ENCODE measurements around the gene RAB27A.
"Not testable (repeated sequence)": the region's sequence is repeated elsewhere in the genome, so short reads cannot be mapped to it uniquely, and the experiment has no call there.

The RAB27A gene

DNA sequence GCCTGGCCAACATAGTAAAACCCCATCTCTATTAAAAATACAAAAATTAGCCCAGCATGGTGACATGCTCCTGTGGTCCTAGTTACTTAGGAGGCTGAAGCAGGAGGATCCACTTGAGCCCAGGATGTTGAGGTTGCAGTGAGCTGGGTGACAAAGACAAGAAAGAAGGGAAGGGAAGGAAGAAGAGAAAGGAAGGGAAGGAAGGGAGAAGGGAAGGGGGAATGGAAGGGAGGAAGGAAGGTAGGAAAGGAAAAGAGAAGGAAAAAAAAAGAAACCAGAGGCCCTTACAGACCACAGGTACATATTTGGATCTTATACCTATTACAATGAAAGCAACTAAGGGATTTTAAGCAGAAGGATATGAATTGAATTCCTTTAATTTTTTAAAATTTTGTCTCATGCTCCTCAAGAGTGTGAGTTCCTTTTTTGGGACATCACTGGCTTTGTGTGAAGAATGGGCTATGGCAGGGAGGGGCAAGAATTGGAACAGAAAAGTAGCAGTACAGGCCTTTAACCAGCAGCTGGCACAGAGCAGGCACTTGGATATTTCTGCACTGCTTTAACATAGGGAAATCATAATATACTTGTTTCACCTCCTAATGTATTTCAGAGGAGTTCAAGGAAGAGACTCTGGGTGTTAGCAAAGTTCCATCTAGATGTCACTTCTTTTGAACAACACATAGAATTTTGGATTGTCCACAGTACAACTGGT, 7.9 kb downstream of the RAB27A start:
- DNase-seq, result no peak

DNA sequence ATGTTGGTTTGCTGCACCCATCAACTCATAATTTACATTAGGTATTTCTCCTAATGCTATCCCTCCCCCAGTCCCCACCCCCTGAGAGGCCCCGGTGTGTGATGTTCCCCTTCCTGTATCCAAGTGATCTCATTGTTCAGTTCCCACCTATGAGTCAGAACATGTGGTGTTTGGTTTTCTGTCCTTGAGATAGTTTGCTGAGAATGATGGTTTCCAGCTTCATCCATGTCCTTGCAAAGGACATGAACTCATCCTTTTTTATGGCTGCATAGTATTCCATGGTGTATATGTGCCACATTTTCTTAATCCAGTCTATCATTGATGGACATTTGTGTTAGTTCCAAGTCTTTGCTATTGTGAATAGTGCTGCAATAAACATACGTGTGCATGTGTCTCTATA, 9.0 kb downstream of the RAB27A start:
- DNase-seq, result not testable (repeated sequence)

DNA sequence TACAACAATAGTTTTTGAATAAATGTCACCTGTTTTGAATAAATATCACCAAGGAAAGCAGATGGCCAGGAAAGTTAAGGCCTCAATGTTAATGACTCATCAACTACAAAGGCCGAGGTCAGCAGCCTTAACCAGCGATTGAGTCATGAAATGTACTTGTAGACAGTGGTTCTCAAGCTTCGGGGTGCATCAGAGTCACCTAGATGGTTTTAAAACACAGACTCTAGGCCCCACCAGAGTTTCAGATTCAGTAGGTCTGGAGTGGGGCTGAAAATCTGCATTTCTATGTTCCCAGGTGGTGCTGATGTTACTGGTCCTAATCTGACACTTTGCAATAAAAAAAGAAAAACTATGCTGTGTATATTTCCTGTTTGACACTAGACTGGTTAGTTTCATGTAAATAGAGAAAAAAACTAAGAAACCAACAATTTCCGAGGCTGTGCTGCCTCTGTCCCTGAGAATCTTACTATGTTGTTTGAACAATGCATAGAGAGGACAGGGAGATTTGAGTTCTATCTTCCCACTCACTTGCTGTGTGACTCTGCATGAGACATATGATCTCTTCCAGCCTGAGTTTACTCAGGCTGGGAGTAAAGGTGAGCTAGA, 9.8 kb downstream of the RAB27A start:
- DNase-seq, result peak; percentile 39

DNA sequence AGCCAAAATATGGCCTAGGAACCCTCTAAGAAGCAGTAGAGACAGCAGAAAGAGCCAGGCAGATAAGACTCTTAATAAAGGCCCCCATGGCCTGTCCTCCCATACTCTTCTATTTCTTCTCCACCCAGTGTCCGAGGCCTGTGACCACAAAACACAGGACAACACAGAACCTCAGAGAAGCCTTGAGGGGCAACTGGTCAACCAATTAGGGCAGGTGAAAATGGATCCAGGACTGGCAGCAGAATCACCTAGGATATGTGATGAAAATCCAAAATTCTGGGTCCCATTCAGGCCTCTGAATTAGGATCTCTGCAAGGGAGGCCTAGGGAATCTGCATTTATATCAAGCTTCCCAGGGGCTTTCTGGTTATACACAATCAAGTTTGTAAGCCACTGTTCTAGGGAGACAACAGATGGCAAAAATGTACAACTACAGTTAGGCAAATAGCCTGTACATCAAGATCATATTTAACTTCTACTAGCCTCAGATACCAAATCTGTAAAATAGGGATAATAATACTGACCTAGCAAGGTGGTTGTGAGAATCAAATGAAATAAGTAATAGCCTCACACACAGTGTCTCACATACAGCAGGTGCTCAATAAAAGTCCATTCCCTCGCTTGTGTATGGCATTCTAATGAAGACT, 10.4 kb downstream of the RAB27A start:
- DNase-seq, result no peak

DNA sequence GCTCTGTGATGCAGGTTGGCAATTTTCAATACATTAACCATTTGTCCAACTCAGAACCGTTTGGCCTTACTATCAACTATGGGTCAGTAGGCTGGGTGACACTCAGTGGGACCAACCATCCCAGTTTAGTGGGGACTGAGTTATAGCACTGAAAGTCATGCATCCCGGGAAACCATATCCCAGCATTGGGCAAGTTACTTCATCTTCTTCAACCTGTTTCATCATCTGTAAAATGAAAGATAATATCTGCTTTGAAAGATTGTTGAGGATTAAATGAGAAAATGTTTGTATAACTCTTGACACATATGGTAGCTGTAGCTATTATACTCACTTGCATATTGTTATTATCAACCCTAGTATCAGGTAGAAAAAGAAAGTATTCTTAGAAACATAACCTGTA, 11.9 kb downstream of the RAB27A start:
- DNase-seq, result no peak

DNA sequence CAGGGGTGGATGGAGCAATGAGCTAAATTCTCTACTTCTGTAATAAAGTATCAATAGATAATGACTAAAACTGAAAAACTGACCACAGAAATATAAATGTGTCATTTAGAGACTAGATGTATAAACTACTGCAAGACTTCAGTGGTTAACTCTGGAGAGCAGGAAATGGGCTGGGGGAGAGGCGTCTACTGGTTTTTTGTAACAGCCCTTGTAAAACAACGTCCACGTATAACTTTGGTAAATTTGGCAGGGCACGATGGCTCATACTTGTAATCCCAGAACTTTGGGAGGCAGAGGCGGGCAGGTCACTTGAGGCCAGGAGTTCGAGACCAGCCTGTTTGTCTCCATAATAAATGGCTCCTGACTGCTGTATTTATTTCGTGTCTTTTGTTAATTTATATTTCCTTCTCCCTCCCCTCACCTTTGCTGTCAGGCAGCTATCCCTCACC, 12.5 kb downstream of the RAB27A start:
- peak; percentile 30 for DNase-seq

DNA sequence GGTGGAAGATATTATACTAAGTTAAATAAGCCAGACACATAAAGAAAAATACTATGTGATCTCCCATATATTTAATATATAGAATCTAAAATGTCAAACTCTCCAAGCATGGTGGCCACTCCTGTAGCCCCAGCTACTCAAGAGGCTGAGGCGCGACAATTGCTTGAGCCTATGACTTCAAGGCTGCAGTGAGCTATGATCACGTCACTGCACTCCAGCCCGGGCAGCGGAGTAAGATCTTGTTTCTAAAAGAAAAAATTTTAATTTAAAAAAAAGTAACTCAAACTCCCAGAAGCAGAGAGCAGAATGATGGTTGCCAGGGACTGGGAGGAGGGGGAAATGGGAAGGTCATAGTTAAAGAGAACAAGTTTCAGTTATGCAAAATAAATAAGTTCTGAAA, 13.3 kb downstream of the RAB27A start:
- DNase-seq, result no peak

DNA sequence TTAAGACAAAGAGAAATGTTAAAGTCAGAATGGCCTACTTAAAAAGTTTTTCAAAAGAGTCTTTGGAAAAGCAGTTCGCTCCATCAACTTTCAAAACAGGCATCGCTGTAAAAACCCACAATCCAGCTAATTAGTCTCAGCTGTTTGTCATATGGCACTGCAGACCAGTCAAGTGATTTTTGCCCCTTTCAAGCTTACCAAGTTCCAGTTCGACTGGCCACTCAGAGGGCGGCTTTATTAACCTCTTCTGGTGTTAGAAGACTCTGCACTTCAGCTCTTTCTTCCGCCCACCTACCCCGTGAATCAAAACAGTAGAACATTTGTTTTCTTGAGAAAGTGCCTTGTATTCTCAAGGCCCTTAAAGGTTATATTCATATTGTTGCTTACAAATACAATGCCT, 19.3 kb downstream of the RAB27A start:
- no peak for DNase-seq

DNA sequence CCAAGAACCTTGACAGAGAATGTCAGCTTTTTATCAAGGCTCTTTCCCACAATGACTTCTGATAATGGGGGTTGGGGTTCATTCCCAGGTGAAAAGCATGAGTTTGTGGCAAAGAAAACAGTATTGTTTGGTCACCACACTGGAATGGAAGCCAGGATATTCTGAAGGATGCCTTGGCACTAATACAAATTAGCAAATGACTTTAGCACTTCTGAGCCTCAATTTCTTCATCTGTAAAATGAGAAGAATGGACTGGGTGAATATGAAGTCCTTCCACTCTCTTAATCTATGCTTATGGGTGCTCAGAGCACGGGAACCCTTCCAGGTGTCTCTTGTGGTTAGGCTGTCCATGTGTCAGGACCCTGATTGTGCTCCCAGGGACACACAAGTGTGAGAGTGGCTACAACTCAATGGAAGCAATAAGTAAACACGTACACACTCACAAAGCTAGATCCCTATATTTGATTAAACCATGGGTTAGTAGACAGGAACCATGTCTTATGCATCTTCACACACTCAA, 21.4 kb downstream of the RAB27A start:
- DNase-seq, result no peak

DNA sequence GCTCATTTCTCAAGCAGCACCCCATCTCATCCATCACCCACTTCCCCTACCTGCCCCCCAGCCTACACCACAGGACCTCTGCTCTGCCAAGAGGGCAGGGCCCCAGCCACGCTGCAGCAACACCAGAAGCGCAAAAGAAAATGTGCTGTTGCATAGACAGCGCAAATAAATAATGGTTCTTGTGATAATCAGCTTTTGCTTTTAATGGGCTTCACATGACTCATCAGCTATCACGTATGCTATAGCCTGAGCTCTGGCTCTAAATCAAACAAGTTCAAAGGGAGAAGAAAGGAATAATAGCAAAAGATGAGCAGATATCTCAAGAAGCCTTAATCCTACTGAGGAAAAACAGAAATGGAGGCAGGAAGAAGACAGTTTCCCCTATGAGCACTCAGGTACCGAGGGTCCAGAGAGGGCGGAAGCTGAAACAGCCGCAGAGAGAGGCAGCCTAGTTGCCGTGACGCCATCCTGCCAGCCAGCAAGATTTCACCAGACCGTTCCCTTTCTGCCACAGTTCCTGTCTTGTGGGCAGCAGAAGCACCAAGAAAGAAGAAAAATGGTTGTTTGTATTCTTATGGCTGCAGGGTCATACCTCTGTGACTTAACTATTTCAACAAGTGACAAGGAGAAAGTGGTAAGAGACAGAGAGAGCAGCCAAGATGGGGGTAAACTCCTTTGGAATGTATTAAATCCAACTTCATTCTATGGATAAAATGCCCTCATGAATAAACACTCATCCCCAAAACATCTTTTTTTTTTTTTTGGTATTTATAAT, 22.0 kb downstream of the RAB27A start:
- DNase-seq, result peak; percentile 58

DNA sequence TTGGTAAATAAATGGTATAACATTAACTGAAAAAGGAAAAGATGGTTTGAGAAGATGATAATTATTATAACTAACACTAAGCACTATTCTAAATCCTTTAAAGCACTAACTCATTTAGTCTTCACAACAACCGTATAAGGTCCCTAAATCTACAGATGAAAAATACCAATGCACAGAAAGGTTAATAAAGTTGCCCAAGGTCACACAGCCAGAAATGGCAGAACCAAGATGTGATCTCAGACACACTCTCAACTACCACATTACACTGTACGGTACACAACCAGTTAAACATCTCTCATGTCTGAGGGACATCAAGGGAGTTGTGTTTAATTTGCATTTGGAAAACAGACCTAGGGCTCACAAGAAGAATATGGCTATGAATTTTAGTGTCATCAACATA, 23.1 kb downstream of the RAB27A start:
- DNase-seq, result no peak

DNA sequence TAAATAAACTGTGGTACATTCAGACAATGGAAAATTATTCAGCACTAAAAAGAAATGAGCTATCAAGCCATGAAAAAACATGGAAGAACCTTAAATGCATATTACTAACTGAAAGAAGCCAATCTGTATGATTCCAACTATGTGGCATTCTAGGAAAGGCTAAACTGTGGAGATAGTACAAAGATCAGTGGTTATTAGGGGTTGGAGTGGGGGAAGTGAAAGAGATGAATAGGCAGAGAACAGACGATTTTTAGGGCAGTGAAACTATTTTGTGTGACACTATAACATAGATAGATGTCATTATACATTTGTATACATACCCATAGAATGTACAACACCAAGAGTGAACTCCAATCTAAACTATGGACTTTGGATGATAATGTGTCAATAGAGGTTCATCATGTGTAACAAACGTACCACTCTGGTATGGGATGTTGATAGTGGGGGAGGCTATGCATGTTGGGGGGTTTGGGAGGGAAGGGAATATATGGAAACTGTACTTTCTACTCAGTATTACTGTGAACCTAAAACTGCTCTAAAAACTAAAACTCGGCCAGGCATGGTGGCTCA, 29.0 kb downstream of the RAB27A start:
- DNase-seq, result no peak

DNA sequence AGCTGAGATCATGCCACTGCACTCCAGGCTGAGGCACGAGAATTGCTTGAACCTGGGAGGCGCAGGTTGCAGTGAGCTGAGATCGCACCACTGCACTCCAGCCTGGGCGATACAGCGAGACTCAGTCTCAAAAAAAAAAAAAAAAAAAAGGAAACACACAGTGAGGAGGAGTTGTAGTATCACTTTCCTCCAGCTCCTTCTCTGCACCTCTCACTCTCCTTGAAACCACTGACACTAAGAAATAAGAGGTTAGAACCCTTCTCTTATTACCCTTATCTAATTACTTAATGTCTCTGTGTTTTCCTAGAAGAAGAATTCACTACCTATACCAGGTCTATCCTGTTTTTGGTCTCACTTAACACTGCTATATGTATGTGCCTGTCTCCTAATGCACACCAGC, 31.7 kb downstream of the RAB27A start:
- no peak for DNase-seq

DNA sequence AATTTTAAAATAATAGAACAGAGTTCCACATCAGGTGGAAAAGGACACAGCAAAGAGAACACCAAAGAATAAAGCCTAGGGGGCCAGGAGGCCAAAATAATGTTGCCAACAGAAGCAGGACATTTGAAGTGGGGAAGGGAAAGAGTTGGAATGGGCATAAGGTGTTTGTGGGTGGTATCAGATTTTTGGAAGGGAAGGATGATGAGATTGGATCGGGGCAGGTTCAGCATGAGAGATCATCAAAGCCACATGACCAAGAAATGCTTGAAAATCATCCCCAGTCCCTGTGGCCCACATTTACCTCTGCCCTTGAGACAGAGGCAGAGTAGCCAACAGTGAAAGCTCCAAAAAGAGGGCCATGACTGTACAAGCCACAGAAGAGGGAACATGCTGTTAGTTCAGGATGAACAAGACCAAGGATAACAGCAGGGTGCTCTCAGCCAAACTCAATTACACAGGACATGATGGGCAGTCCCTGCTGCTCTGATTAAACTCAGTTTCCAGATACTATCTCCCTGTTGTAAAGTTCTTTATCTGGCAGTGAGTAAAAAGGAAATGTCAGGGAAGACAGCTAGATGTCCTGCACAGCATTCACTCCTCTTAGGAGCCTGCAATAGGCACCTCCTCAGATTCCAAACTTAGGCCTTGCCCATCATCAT, 32.5 kb downstream of the RAB27A start:
- DNase-seq, result no peak

DNA sequence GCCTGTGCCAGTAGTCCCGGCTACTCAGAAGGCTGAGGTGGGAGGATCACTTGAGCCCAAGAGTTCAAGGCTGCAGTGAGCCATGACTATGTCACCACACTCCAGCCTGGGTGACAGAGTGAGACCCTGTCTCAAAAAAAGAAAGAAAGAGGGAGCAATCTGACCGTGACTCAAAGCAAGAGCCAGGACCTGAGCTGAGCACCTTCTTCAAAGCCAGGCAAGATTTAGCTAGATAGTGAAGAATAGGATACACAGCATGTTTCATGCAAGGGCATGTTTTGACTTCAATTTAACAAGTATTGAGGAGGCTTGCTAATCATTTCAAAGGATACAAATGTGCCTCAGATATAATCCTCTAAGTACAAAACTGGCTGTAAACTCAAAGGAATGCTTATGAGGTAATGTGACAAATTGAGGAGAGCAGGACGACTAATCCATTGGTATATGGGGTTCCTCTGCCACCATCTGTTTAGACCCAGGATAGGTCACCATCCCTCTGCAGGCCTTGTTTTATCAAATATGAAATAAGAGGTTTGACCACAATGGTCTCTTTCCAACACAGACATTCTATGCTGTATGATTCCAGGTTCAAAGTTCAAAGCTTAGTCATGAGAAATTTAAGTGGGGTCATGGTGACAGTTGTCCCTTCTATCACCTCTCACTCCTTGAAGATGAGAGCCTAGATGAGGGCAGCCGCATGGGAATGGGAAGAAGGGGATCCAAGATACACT, 33.2 kb downstream of the RAB27A start:
- no peak for DNase-seq

DNA sequence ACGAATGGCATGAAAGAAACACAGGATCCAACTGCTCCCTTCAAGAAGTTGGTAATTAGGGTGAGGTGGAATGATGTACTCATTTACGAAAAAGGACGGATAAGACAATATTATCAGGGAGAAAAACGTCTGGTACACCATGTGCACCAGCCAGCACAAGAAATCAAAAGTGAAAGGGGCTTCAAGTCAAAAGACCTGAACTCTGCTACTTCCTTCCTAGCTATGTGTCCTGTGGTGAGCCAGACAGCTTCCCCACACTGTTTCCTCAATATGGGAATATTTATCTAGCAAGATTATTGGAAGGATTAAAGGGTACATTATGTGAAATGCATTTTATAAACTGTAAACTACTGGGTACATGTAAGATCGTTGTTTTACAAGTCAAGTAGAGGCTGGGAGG, 33.9 kb downstream of the RAB27A start:
- no peak for DNase-seq

DNA sequence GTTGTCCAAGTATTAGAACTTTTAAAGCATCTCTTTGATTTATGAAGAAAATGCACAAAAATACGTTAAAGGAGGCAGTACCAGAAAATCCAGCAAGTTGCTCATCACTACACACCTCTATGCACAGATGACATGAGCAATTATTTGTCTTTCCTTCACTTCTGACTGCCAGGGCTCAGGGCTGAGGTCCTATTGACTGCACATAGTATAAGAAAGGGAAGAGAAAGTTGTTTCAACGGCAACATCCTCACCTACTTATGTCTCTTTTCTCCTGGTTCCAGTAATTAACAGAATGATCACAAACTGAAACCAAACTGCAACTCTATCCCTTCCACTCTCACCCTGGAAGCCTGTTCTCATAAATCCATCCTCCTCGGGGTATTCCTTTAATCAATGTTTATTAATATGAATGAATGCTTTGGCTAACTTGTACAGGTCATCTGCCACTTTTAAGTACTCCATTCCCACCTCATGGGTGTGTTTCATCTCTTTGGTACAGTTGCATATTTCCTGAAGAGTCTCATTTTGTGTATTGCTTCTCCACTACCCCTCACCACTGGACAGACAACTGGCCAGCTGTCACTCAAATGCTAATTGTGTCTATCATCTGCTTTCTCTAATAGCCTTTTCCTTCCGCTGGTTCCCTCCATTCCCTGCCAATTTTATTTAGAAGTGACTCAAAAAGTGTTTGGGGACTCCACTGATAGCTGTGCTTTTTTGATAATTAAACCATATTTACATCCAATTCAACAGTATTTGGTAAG, 34.5 kb downstream of the RAB27A start:
- DNase-seq, result no peak

DNA sequence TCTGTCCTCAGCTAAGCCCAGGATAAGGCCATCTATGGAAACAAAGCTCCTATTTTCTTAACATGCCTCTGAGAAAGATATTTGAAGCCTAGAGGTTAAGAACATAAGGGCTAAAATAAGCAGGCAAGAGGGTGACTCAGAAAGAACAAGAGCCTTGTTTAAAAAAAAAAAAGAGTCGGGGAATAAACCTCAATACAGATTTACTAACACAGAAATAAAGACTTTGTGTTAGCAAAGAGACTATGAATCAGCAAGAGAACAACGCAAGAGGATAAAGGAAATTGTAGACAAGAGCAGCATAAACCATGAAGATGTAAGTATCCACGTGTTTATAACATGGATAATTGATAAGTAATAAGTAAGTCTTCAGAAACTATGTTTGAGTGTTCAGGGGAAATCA, 36.0 kb downstream of the RAB27A start:
- DNase-seq, result no peak

DNA sequence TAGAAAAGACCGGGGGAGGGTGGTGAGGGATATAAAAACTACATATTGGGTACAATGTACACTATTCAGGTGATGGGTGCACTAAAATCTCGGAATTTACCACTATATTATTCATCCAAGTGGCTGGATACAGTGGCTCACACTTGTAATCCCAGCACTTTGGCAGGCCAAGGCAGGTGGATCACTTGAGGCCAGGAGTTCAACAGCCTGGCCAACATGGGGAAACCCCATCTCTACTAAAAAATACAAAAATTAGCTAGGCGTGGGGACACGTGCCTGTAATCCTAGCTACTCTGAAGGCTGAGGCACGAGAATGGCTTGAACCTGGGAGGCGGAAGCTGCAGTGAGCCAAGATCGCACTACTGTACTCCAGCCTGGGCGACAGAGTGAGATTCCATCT, 37.4 kb downstream of the RAB27A start:
- not testable (repeated sequence) for DNase-seq

DNA sequence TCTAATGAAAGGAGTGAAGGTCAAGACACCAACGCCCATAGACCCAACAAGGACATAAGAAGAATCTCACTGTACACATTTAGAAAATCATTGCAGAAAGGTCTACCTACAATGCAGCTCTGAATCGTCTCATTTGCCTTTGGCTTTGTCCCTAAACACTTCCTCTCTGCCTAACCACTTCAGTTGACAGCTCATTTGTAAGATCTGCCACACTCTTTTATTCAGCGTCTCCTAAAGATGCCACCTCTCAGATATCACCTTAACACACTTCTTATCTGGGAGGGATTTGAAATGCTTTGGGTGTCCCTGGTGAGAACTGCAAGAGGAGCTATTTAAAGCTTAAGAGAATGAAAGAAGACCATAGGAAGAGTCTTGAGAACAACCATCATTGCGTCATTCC, 38.7 kb downstream of the RAB27A start:
- DNase-seq, result no peak

DNA sequence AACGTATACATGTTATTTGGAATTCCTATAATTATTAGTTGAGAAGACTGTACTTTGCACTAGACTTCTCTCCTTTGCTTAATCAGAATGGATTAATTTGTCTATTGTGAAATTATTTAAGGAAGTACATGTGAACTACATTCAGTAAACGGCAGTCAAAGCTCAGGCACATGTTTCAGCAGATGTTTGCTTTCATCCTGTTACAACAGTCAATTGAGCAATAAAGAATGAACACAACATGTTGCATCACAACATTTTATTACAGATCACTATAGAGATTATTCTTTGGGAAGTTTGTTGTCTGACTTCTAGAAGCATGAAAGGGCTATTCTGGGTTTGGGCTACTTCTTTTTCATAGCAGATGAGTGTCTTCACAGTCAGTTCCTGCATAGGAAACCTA, 39.2 kb downstream of the RAB27A start:
- no peak for DNase-seq
